Inflammatory macrophage treated with lipopolysaccharide for 4 hours (primary cell): ENCODE results near the gene NODAL.

ENCODE experiments used
- DNase-seq: peaks from one replicate; pipeline ENCODE4 v3.0.0-alpha.2; 2020

The NODAL gene

GRCh38 chr10:70432561-70433263, 8.8 kb downstream of the NODAL start:
- DNase-seq = no peak

- DNase-seq = no peak
Observed at GRCh38 chr10:70432101-70432500, 9.4 kb downstream of the NODAL start.

DNA sequence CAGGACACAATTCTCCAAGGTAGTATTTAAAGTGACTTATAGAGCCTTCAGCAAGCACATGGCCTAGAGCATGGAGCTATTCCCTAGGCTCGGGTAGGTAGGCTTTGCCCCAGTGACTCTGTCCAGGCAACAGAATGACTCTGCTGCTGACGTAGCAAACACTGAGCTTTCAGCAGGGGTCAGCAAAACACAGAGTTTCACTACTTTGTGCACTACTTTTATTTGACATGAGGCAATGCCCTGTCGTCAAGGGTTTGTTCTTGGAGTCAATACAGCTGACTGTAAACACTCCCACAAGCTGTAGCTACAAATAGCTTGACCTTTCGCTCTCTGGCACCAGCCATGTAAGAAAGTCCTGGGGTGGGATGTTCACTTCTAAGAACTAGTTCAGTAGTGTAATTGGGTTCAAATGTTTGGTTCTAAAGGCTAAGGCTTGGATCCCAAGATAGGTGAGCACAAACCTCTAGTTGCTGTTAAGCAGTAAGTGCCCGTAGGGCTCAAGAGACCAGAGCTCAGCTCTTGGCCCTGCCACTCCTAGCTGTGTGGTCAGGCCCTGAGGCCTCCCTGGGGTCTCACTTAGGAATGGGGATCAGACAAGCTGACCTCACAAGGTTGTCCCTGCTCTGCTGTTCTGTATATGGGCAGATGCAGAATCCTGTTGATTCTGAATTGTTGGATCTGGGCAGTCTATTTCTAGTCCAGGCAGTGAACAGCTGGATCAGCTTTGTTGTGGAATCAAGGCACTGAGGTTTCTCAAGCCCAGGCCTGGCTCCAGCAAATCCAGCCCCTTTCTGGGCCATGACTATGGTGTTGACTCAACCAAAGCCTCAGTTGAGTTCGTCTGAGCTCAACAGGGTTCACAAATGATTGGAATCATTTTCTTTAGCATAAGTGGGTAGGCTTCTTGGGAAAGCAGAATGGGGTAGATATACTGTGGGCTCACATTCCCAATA, 10.7 kb downstream of the NODAL start:
- DNase-seq = peak; percentile 70

DNA sequence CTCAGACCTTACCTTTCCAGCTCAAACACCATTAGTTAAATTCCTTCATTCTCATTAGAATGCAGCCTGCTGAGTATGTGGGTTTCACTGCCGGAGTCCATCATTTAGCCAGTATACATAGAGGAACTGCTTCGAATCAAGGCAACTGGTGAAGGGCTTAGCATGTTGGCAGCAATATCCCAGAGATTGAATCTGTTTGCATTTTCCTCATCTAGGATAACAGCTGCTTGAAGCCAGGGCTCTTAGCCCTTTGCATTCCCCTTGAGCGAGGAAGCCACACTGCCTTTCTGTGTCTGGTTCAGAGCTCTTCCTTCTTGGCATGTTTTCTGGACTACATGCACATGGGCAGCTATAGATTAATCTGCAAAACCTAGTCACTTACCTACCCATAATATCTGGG, 14.7 kb downstream of the NODAL start:
- DNase-seq = no peak

- DNase-seq = no peak
Observed at GRCh38 chr10:70425096-70425495, 16.4 kb downstream of the NODAL start.

- no peak for DNase-seq
Observed at GRCh38 chr10:70424320-70424719, 17.2 kb downstream of the NODAL start.

DNA sequence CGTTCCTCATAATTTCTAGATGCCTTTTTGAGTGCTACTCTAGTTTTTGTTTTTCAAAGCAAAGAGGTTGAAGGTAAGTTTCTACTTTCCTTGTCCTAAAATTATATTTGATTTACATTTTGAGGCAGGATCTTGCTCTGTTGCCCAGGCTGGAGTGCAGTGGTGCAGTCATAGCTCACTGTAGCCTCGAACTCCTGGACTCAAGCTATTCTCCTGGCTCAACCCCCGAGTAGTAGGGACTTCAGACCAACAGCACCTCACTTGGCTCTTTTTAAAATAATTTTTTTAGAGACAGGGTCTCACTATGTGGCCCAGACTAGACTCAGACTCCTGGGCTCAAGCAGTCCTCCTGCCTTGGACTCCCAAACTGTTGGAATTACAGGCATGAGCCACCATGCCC, 22.8 kb downstream of the NODAL start:
- DNase-seq = no peak

DNA sequence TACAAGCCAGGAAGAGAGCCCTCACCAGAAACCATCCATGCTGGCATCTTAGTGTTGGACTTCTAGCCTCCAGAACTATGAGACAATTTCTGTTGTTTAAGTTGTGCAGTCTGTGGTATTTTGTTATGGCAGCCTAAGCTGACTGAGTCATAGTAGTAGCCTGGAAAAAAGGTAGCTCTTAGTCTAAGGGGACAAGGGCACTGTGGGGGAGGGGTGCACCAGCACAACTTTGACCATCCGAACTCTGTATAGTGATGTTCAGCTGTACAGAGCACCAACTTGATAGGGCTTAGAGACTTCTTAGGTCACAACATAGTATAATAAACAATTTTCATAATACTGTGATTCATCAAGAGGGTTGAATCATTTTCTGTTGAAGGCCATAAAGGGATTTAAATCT, 23.3 kb downstream of the NODAL start:
- no peak for DNase-seq

DNA sequence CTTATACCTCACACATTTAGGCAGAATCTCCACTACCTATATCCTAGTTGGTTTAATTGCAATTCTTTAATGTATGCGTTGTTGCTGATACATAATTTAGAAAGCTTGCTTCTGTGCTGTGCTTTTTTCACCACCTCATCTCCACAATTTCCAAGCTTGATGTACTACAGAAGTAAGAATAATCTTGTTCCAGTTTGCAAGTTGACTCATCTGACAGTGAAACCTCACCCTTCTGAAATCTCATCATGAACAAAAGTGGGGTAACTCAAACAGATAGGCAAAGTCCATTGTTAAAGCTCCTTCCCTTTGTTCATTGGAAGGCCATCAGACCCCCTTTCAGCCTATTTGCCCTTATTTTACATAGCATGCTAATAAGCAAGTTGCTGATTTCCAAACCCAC, 23.9 kb downstream of the NODAL start:
- no peak for DNase-seq

GRCh38 chr10:70412356-70412755, 29.1 kb downstream of the NODAL start:
- no peak for DNase-seq

DNA sequence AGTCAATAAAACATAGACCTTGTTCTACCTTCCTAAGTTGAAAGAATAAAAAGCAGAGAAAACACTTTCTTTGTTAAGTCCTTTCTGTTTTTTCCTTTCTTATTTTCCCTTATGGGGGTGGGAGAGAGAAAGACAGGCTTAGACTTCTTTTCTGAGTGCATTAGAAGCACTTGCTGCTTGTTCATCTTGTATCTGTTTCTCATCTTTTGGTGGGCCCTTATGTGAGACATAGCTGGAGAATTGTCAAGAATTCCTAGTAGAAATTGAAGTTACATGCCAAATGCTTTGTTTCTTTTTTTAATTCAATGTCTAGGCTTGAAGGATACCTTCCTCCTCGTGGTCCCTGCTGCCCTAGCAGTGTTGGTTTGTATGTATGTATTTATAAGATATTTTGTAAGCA, 30.9 kb downstream of the NODAL start:
- DNase-seq = no peak

GRCh38 chr10:70409772-70410171, 31.7 kb downstream of the NODAL start:
- DNase-seq = no peak

DNA sequence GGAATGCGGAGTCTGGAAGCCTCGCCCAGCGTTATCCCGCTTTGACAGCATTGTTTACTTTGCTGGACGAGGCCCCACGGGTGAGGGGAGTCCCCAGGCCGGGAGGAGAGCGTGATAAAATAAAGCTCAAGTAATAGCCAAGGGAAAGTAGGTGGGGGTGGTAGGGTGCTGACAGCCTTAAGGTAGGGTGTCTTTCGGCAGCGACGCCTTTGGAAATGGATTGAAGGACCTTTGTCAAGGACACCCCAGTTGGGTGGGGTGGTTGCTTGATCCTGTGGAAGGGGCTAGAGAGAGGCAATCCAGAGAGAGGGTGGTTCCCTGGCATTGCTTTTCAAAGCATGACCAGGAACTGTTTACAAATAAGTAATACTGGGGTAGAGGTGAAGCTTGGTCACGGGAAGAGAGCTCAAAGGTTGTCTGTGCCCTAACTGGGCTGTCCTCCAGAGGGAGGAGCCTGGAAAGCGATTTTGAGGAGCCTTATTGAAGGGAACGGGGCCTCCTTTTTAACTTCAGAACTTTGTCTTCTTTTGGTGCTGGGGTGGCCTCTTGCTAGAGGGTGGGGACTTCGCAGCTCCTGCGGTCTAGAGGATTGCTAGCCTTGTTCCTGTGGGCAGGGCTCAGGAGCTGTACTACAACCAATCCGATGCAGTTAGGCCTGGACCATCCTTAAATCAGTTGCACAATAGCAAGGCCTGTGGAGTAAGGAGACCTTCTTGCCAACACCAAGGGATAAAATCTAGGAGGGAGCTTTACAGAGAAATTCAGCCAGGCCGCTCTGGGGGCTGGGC, 36.2 kb downstream of the NODAL start:
- DNase-seq = peak; percentile 89

DNA sequence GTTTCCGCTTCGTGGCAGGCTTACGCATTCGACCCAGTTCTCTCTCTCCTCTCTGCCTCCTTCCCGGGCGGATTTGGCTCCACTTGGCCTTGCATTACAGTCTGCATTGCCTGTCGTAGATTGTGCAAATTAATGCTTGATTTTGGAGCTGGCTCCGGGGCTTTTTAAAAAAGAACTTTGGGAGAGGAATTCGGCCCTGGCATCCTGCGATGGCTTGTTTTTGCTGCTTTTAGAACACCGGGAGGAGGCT, 36.8 kb downstream of the NODAL start:
- peak; percentile 46 for DNase-seq

DNA sequence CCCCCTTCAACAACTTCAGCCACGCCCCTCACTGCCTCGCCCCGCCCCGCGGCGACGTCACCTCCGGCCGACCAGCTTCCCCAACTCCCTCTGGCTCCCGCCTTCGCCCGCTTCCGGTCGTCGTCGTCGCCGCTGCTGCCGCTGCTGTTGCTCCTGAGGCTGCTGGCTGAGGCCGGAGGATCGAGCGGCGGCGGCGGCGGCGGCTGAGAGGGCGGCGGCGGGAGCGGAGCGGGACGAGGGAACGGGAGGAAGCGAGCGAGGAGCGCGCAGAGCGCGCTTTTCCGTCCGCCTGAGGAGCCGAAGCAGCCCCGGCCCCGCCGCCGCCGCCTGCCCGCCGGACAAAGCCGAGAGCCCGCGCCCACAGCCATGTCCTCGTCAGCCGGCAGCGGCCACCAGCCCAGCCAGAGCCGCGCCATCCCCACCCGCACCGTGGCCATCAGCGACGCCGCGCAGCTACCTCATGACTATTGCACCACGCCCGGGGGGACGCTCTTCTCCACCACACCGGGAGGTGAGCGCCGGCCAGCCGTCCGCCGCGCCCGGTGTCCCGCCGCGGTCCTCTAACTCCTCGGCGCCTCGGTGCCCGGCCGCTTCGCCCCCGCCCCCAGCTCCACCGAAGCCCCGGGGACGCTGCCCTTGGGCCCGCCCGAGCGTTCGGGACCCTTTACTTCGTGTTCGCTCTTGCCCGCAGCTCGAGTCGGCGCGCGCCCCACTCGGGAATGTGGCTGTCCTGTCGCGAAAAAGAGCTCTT, 37.3 kb downstream of the NODAL start, which contains the start of gene EIF4EBP2:
Gene EIF4EBP2, plus strand, starts transcription at position 110 of the 751 bp plus-strand sequence. Its CDS starts 257 bp downstream, at position 367.
- DNase-seq = peak; percentile 96

DNA sequence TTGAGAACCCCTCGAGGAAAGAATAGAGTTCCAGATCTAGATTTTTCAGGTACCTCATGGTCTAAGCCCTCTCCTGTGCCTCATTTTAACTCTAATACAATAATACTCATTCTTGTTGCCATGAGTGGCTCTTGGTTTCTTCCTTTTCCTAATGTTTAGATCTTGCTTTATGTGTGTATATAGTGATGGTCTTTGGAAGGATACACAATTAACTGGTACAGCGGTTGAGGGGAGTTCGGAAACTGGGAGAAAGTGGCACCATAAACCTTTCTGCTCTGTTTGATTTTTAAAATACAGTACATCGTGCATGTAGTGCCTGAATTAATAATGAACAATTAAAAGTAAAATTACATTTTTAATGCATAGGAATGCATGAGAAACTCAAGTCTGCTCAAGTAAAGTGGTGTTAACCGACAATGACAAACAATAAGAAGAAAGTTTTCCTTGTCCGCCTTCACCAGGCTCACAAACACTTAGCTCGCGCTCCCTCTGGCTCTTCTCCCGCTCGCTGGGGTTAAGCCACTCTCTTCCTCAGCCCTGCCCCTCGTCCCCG, 37.9 kb downstream of the NODAL start:
- no peak for DNase-seq

- no peak for DNase-seq
Observed at GRCh38 chr10:70399177-70399576, 42.3 kb downstream of the NODAL start.

- DNase-seq = no peak
Observed at GRCh38 chr10:70396140-70396539, 45.3 kb downstream of the NODAL start.

- no peak for DNase-seq
Observed at GRCh38 chr10:70391654-70392053, 49.8 kb downstream of the NODAL start.
